Stimulated activated CD8-positive, alpha-beta memory T cell treated with anti-CD3 and anti-CD28 coated beads, Interleukin-4, amount 100 ng/mL, for 48 hours (primary cell): Measurements from ENCODE around the gene RIMBP2.

Experiments used
- DNase-seq: peaks from one replicate; pipeline ENCODE4 v3.0.0-alpha.2; 2020

RIMBP2 gene

DNA sequence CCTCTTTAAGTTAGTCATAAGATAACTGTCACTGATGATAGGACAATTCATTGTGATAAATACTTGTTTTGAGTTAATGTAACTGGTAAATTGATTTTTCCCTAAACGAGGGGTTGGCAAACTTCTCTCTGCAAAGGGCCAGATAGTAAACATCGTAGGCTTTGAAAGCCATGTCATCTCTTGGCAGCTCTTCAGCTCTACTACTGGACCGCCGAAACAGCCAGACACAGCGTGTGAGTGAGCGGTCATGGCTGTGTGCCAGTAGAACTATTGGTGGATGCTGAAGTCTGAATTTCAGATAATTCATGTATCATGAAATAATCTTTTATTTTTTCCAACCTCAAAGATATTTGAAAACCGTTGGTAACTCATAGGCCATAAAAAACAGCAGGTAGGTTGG is 368.5 kb downstream of the RIMBP2 start:
- no peak for DNase-seq
